ENCODE data around the gene EML6.

Gene EML6

GRCh38 chr2:54912305-54912704 is 188.8 kb downstream of the EML6 start:
- DNase-seq (ENCODE audit: low read depth in 2 of 2), result no peak

GRCh38 chr2:54912893-54913292 is 189.4 kb downstream of the EML6 start:
- DNase-seq (ENCODE audit: low read depth in 2 of 2), result no peak

GRCh38 chr2:54914637-54915036 is 191.2 kb downstream of the EML6 start:
- no peak for DNase-seq (ENCODE audit: low read depth in 2 of 2)

GRCh38 chr2:54915101-54915500 is 191.6 kb downstream of the EML6 start:
- no peak for DNase-seq (ENCODE audit: low read depth in 2 of 2)

GRCh38 chr2:54916637-54917036 is 193.2 kb downstream of the EML6 start:
- DNase-seq (ENCODE audit: low read depth in 2 of 2), result no peak

GRCh38 chr2:54918647-54919280 is 195.3 kb downstream of the EML6 start:
- DNase-seq (ENCODE audit: low read depth in 2 of 2), result no peak

GRCh38 chr2:54920660-54921059 is 197.2 kb downstream of the EML6 start:
- DNase-seq (ENCODE audit: low read depth in 2 of 2), result no peak

GRCh38 chr2:54924121-54924520 is 200.7 kb downstream of the EML6 start:
- DNase-seq (ENCODE audit: low read depth in 2 of 2), result no peak

- DNase-seq (ENCODE audit: low read depth in 2 of 2), result no peak
Observed at GRCh38 chr2:54925022-54925421, 201.6 kb downstream of the EML6 start.

- no peak for DNase-seq (ENCODE audit: low read depth in 2 of 2)
Observed at GRCh38 chr2:54927085-54927750, 203.8 kb downstream of the EML6 start.

GRCh38 chr2:54927751-54928615 is 204.5 kb downstream of the EML6 start:
- no peak for DNase-seq (ENCODE audit: low read depth in 2 of 2)

- DNase-seq (ENCODE audit: low read depth in 2 of 2), result no peak
Observed at GRCh38 chr2:54928719-54929118, 205.3 kb downstream of the EML6 start.

GRCh38 chr2:54931473-54931872 is 208.0 kb downstream of the EML6 start:
- no peak for DNase-seq (ENCODE audit: low read depth in 2 of 2)

GRCh38 chr2:54935389-54935788 is 211.9 kb downstream of the EML6 start:
- DNase-seq (ENCODE audit: low read depth in 2 of 2), result no peak

GRCh38 chr2:54936766-54937165 is 213.3 kb downstream of the EML6 start:
- no peak for DNase-seq (ENCODE audit: low read depth in 2 of 2)

GRCh38 chr2:54939446-54940118 is 216.1 kb downstream of the EML6 start:
- DNase-seq (ENCODE audit: low read depth in 2 of 2), result no peak

GRCh38 chr2:54940723-54941122 is 217.3 kb downstream of the EML6 start:
- DNase-seq (ENCODE audit: low read depth in 2 of 2), result no peak

GRCh38 chr2:54941248-54941984 is 218.0 kb downstream of the EML6 start:
- no peak for DNase-seq (ENCODE audit: low read depth in 2 of 2)

- no peak for DNase-seq (ENCODE audit: low read depth in 2 of 2)
Observed at GRCh38 chr2:54942373-54942772, 218.9 kb downstream of the EML6 start.

GRCh38 chr2:54944724-54945326 is 221.4 kb downstream of the EML6 start:
- no peak for DNase-seq (ENCODE audit: low read depth in 2 of 2)
